ENCODE data around the gene MAP4K5.

The MAP4K5 gene

DNA sequence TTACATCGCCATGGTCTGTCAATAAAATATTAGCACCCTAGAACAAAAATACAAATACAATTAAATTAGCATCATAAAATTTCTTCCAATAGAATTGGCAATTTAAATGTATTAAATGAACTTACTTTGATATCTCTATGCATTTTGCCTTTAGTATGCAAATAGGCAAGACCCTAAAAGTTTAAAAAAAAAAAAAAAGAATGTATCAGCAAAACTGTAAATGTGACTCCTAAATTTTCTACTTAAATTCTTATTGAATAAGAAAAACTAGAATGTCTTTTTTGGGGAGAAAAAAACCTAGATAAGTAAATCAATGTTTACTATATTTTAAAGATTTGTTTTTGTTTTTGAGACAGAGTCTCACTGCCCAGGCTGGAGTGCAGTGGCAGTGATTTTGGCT is 56.2 kb downstream of the MAP4K5 start:
- no peak for DNase-seq (ENCODE audit: low read depth in 3 of 3)

DNA sequence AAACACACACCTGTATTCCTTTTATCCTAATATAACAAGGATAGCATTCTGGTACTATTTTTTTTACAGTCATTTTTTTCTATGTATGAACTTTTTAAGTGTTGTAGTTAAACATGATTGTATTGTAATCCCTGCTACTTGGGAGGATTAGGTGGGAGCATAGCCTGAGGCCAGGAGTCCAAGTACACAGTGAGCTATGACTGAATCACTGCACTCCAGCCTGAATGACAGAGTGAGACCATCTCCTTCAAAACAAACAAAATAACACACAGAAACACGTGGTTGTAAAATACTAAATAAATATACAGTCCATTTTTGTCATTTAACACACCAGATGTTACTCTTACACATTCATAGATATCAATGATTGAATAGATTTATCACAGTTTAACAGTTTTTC is 56.9 kb downstream of the MAP4K5 start:
- DNase-seq (ENCODE audit: low read depth in 3 of 3), result no peak

DNA sequence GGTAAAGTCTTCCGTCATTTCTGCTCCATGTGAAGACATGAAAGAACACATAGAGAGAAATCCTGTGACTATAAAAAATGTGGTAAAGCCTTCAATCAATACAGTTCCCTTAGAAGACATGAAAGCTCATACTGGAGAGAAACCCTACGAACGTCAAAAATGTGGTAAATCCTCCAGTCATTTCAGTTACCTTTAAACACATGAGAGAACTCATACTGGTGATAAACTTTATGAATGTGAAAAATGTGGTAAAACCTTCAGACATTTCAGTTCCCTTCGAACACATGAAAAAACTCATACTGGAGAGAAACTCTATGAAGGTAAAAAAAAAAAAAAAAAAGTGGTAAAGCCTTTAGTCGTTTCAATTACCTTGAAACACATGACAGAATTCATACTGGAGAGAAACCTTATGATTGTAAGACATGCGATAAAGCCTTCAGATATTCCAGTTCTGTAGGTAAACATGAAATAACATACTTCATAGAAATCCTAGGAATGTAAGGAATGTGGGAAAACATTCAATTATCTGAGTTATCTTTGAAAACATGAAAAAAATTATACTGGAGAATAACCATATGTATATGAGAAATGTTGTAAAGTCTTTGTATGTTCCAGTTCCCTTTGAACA is 60.4 kb downstream of the MAP4K5 start:
- DNase-seq (ENCODE audit: low read depth in 3 of 3), result no peak

DNA sequence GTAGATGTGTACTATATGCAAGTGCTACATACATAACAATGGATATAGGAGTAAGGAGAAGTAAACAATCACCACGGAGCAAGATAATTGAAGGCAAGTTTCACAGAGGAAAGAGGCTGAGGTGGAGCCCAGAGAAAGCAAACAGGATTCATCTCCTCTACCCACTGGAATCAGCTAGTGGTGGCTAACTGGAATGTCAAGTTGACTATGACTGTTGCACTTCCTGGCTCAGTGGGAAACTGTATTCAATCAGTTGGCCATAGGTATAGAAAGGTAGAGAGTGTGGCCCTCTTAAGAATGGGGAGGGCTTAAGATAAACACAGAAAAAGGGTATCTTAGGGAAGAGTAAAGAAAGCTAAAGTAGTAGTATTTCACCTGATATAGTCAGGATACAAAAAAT is 62.4 kb downstream of the MAP4K5 start:
- DNase-seq (ENCODE audit: low read depth in 3 of 3), result no peak

DNA sequence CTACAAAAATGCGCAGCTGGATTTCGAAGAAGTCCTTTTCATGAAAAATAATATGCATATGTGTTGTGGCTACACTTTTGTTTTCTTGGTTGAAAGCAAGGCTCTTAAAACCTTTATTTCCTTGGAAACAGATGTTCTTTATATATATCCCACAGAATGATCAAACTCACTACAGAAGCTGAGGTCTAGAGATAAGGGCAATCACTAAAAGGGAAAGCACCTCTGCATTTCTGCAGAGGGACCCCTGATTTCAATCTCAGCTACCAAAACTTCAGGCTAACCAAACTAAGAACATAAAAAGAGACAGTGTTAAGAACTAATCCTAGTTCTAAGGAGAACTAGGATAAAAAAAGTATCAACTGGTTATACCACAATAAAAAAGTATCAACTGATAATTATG is 70.3 kb downstream of the MAP4K5 start:
- DNase-seq (ENCODE audit: low read depth in 3 of 3), result no peak

DNA sequence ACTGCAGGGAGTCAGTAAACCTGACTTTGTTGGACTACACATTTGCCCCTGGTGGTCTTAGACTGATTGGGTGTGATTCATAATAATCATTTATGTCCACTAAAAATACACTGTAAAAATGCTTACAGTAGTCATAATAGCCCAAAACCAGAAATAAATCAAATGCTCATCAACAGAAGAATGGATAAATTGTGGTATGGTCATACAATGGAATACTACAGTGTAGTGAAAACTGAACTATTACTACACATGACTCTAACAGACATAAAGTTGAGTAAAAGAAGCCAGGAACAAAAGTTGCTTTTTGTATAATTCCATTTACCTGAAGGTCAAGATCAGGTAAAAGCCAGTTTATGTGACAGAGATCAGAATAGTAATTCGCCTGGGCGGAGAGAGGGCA is 78.5 kb downstream of the MAP4K5 start:
- DNase-seq (ENCODE audit: low read depth in 3 of 3), result no peak

DNA sequence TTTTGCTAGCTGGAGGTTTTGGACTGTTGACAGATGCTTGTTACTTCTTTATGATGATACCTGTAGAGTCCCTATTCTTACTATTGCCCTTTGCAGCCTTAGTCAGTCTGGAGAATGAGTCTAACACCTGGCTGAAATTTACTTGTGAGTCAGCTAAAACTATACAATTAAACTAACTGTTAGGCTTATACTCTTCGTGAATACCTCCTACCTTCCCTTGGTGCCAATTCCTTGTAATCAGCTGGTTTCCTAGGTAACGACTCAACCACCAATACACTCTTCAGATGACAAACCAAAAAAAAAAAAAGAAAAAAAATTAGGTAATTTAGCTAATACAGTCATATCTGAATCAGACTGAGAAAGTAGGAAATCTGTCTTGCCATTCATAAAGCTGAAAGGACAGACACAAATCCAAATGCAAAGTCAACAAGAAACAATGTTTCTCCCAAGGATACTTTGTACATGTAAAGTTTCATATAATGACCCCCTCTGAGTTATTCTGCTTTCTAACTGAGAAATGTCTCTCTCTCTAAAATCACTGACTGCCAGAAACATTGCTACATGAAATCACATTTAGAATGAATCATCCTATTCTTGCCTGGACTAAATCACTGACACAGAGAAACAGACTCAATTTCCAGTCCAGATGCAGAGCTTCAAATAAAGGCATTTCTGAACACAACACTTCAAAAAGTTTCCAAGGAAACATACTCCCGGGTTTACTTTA is 79.2 kb downstream of the MAP4K5 start:
- DNase-seq (ENCODE audit: low read depth in 3 of 3), result no peak

DNA sequence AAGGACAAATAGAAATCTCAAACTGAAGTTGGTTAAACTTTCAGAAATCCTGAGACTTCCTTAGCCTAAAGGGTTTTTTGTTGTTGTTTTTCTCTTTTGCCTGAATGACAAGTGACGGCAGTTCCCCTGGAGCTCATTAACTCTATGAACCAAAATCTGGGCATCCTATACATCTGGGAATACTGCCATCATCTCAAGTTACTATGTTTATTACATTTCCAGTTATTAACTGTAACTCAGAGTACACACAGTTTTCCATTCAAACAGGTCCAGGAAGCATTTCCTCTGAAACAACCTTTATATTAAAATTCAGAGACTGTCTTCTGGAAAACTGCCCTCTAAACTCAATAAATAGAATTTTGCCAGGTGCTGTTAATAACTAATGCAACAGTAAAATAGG is 80.1 kb downstream of the MAP4K5 start:
- no peak for DNase-seq (ENCODE audit: low read depth in 3 of 3)

DNA sequence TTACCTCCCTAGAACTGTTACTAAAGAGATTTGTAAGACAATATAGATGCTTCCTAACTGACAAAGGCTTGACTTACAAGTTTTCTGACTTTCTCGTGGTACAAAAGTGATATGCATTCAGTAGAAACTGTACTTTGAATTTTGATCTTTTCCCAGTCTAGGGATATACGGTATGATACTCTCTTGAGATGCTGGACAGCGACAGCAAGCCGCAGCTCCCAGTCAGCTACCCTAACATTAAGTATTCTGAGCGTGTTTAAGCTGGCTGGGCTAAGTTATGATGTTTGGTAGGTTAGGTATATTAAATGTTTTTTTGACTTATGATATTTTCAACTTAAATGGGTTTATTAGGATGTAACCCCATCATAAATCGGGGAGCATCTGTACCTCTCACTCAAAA is 80.5 kb downstream of the MAP4K5 start:
- no peak for DNase-seq (ENCODE audit: low read depth in 3 of 3)

DNA sequence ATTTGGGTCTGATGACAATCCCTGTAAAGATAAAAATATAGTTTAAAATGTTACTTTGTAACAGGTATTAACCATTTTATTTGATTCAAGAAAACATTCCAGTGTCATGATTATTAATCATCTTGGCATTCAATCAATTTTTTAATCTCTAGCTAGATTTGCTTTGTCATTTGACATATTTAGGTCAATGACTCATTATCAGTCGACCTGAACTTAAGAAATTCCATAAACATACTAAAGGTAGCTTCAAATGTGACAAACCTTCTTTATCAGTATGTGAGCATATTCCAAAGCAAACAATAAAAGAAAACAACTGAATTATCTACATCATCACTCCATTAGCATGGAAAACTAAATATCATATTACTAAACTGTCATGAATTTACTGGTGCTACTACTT is 84.9 kb downstream of the MAP4K5 start:
- no peak for DNase-seq (ENCODE audit: low read depth in 3 of 3)

DNA sequence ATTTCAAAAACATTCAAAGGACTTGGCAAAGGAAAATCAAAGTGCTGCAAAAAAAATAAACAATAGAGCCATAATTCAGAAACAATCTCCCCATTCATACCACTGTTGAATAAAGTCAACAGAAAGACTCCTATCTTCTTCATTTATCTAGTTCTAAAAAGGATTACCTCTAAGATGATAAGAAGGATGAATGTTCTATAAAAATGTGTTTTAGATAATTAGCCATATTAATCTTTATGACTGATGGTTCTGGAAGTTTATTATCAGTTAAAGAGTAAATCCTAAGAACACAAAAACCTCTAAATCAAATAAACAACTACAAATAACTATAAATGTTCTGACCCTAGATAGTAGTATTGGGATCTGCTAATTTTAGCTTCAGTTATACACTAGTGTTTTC is 97.8 kb downstream of the MAP4K5 start:
- DNase-seq (ENCODE audit: low read depth in 3 of 3), result no peak

DNA sequence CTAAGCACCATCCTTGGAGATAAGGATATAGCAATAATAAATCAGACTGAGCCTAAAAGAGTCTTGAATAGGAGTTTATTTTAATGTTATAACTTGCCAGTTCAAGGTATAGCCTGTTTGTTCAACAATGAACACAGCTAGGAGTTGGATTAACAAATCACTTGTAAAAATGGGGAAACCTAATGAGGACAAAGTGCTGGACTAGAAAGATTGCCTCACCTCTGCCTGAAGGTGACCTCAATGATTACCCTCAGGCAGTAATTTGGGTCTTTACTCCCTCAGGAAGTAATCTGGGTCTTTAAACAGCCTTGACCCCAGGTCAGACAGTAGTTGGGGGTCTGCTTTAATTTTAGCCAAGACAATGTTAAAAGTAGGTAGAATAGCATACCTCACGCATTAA is 100.2 kb downstream of the MAP4K5 start:
- DNase-seq (ENCODE audit: low read depth in 3 of 3), result no peak

DNA sequence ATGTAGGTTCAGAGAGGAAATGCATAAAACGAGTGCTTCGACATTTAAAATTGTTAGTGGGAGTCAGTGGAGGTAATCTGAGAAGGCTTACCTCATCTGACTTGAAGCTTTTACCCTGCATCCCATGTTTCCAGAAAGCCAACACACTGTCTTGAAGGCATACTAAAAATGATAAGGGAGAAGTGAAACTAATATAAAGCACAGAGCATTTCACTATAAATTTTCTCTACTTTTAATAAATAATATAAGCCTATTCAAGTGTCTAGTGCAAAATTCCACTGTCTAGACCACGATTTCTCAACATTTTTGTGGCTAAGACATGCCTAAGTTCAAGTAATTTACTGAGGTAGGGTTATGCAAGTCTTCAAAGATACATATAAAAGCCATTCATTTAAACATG is 106.6 kb downstream of the MAP4K5 start:
- DNase-seq (ENCODE audit: low read depth in 3 of 3), result no peak

DNA sequence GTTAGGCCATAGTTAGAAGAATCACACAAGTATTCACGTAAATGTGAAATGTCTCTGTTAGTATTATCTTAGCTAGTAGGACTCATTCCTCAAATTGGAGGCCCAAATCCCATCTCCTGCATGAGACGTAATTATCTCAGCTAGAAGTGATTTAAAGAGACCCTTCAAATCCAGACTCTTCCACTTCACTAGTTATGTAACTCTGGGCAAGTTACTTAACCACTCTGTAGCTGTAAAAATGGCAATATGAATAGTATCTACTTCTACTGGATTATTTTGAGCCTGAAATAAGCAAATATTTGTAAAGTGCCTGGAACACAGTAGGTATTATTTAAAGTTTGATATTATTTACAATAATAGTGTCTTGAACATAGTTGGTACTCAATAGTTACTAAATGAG is 107.3 kb downstream of the MAP4K5 start:
- DNase-seq (ENCODE audit: low read depth in 3 of 3), result no peak

DNA sequence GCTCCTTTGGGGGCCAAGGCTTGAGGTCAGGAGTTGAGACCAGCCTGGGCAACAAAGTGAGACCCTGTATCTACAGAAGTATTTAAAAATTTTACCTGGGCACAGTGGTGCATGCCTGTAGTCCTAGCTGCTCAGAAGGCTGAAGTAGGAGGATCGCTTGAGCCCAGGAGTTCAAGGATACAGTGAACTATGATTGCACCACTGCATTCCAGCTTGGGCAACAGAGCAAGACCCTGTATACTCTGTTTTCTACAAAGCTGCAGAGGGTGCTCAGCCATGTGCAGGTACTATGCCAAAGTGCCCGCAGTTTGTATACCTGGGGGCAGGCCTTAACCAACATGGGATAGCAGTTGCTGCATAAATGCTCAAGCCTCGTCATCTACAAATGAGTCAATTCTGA is 108.8 kb downstream of the MAP4K5 start:
- no peak for DNase-seq (ENCODE audit: low read depth in 3 of 3)

DNA sequence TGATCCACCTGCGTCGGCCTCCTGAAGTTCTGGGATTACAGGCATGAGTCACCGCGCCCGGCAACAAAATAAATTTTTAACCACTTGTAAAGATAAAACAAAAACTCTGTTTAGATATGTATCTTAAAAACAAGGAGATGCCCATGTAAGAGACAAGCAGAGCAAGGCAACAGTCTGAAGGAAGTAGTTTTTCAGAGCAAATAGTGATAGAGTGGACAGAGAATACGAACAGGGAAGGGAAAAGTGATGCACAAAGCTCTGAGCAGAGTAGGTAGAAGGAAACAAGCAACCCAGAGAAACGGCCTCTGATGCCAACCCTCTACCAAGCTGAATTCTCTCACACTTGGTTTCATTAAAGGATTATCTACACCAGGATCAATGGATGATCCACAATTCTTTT is 110.9 kb downstream of the MAP4K5 start:
- DNase-seq (ENCODE audit: low read depth in 3 of 3), result no peak

DNA sequence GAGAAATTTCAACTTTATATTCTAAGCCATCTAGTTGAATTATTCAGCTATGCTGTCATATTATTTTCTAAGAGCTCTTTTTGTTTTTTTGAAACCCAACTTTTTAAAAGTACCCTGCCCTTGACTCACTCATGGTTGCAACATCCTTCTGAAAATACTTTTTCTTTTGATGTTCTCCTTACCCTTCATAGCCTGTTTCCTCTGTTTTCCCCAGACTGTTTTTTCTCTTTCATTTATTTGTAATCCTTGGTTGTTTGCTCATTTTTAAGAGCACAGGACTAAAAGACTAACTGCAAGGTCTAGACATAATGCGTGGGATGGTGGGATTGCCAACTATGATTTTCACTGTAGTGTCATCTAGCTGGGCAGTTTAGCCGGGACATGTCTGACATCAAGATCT is 114.5 kb downstream of the MAP4K5 start:
- DNase-seq (ENCODE audit: low read depth in 3 of 3), result no peak

DNA sequence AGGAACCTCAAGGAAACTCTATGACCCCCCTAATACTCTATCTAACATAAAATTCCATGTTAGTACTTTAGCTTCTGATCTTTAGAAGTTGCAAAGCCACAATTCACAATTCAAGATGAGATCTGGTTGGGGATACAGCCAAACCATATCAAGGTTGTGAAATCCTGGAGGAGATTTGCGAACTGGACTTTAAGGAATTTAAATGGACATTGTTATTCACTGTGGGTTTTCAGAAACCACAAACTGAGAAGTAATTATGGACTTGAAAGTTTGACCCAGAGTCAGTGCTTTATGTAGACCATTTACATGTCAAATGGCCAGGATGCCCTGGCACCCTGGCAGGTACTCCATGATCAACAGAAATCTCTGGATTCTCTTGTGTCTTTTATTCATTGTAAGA is 121.4 kb downstream of the MAP4K5 start:
- no peak for DNase-seq (ENCODE audit: low read depth in 3 of 3)

DNA sequence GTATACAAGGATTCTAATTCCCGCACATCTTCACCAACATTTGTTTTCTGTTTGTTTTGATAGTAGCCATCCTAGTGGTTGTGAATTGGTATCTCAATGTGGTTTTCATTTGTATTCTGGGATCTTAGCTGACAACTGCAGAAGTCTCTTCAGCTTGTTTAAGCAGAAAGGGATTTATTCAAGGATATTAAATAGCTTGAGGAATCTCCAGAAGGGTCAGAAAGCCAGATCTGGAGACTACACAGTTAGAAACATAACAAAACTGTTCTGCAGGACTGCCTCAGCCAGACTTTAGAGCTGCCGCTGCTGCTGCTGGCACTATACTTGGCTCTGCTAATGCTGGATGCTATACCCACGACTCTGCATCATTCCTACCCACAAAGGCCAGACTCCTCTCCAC is 122.3 kb downstream of the MAP4K5 start:
- DNase-seq (ENCODE audit: low read depth in 3 of 3), result no peak

DNA sequence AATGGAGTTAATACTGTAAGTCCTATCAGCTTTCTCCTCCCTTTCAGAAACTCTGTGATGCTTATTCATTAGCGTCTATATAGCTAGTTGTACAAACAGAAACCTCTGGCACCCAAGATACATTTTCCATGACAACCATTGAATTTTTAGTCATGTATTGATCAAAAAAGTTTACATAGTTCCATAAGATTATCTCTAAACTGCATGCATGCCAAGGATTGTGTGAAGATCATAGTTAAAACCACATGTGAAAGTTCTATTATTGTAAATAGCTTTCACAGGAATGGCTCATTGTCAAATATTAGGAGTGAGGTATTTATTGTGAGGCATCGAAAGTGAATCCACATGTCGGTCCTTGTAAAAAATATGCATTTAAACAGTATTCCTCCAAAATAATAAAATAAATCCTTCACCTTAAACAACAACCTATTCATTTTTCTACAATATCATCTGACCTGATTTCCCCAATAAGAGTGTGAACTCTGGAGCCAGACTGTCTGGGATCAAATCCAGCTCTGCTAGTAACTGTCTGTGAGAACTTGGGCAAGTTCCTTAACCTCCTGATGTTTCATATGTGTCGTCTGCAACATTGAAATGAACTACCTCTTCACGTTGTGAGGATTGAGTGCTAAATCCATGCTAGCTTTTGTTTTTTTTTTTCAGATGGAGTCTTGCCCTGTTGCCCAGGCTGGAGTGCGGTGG is 125.1 kb downstream of the MAP4K5 start:
- DNase-seq (ENCODE audit: low read depth in 3 of 3), result no peak

DNA sequence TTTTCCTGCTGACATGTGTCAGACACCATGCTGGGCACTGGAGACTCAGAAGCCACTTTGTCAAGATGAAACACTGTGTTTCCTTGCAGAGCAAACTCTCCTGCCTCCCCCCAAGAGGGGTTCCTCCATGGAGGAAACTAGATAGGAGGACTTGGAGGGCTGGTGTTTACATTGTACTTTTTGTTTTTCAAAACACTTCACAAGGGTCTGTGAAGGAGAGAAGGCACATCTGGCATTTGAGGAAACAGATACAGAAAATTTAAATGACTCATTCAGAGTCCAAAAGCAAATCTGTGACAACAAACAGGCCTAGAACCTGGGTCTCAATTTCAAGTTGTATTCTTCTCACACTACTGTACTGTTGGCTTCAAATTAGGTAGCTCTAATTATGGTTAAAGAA is 128.9 kb downstream of the MAP4K5 start:
- no peak for DNase-seq (ENCODE audit: low read depth in 3 of 3)

DNA sequence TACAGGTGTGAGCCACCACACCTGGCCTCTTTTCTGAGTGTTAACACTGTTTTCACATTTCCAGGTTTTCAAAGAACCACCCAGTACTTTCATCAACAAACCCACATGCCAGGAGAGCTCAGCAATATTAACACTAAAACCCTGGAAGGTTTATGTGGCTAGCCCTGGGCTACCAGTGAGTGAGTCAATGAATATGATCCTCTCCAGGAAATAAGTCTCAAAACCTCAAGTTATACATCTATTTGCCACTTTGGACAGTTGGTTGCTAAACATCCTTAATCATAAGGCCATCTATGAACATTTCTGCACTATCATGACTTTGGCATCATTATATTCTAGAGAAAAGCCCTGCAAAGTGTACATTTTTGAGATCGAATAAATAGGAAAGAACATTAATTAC is 129.4 kb downstream of the MAP4K5 start:
- no peak for DNase-seq (ENCODE audit: low read depth in 3 of 3)

DNA sequence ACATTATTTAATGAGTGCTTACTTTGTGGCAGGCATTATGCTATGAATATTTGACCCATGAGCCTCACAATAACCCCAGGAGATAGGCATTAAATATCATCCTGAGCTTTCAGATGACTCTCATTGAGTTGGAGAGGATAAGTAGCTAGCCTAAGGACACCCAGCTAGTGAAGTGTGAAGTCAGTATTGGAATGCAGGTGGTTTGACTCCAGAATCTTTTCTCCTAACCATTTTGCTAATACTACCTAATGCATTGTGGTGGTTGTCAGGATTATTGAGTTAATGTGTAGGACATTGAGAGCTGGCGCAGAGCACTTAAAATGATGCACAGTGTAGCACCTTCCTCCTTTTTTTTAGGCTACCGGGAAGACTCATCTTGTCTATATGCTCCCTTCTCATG is 131.9 kb downstream of the MAP4K5 start:
- DNase-seq (ENCODE audit: low read depth in 3 of 3), result no peak
